Mammary epithelial cell (primary cell): Measurements from ENCODE around the gene IP6K3.

Experiments
- CTCF ChIP-seq, 2 donors: IDR thresholded peaks in 1 of 2; conservative IDR thresholded peaks in 1 of 2; 2 replicates each; pipeline ENCODE4 v1.5.1; 2011 to 2012; ENCODE audit warnings: inconsistent platforms in 2 of 2, low read length in 2 of 2, mild to moderate bottlenecking in 2 of 2, control low read depth in 1 of 2, low read depth in 1 of 2; ENCODE audit not compliant: insufficient read depth in 1 of 2; ENCODE audit errors: extremely low read depth in 1 of 2
- EZH2 ChIP-seq: IDR thresholded peaks from 2 replicates; pipeline ENCODE4 v1.6.1; 2012; ENCODE audit warnings: low read length, inconsistent platforms, borderline replicate concordance

- TF ChIP-seq EZH2 (no peak), CTCF (conservative IDR thresholded peaks at IDR 0.05 in 1 of 2, IDR thresholded peaks at IDR 0.05 in 1 of 2; ENCODE audit: extremely low read depth in 1 of 2, insufficient read depth in 1 of 2, low read depth in 1 of 2, low read length in 2 of 2) (no peak)
Measured at GRCh38 chr6:33770833-33771145, 24.1 kb upstream of the IP6K3 start.
